Esophagus (tissue), 2 donors: ENCODE data around the gene NDST1. TPM values are rescaled to one million over a fixed set of nuclear protein-coding genes. Genes with fewer than 3 reads are reported as not detected.

Source experiments
- H3K27ac ChIP-seq, 2 donors: one replicate each; pipeline ENCODE4 v1.5.1; 2013; ENCODE audit warnings: low read depth in 2 of 2, mild to moderate bottlenecking in 2 of 2, inconsistent platforms in 1 of 2, low read length in 1 of 2, moderate library complexity in 1 of 2
- H3K27me3 ChIP-seq, 2 donors: one replicate each; pipeline ENCODE4 v1.6.1; 2013; ENCODE audit warnings: low read length in 2 of 2, control low read depth in 1 of 2, mild to moderate bottlenecking in 1 of 2; ENCODE audit not compliant: insufficient read depth in 2 of 2, control insufficient read depth in 1 of 2
- H3K36me3 ChIP-seq, 2 donors: one replicate each; pipeline ENCODE4 v1.6.1; 2013; ENCODE audit warnings: low read length in 1 of 2; ENCODE audit not compliant: control insufficient read depth in 2 of 2, insufficient read depth in 2 of 2
- H3K4me1 ChIP-seq, 2 donors: one replicate each; pipeline ENCODE4 v1.6.1; 2013; ENCODE audit warnings: low read length in 1 of 2; ENCODE audit not compliant: control insufficient read depth in 2 of 2, insufficient read depth in 2 of 2
- H3K4me3 ChIP-seq, 2 donors: one replicate each; pipeline ENCODE4 v1.5.1; 2013; ENCODE audit warnings: low read length in 2 of 2, mild to moderate bottlenecking in 2 of 2, low read depth in 1 of 2, moderate library complexity in 1 of 2
- H3K9me3 ChIP-seq, 2 donors: one replicate each; pipeline ENCODE4 v1.6.1; 2013; ENCODE audit warnings: mild to moderate bottlenecking in 2 of 2, low read depth in 1 of 2, low read length in 1 of 2, moderate library complexity in 1 of 2; ENCODE audit not compliant: control insufficient read depth in 2 of 2, insufficient read depth in 1 of 2
- WGBS, 2 donors: extraction: QIAGEN DNeasy Blood & Tissue Kit; methylation state at CpG; one replicate each; pipeline ENCODE4 v1.1.7; 2013; 5-methylcytosine and 5-hydroxymethylcytosine counted together
- polyA plus RNA-seq, 2 donors: library from polyadenylated mRNA; stranded (reverse); fragments of 200-250 nt; gene quantifications; one replicate each; pipeline ENCODE4 v1.2.3, GENCODE V29; 2013
- donor health status: healthy with polysubstance abuse.
- donor health status: Bipolar disorder and iron deficiency.

The NDST1 gene
- polyA plus RNA-seq, 2 donors = 29.9 to 37.3 TPM

DNA sequence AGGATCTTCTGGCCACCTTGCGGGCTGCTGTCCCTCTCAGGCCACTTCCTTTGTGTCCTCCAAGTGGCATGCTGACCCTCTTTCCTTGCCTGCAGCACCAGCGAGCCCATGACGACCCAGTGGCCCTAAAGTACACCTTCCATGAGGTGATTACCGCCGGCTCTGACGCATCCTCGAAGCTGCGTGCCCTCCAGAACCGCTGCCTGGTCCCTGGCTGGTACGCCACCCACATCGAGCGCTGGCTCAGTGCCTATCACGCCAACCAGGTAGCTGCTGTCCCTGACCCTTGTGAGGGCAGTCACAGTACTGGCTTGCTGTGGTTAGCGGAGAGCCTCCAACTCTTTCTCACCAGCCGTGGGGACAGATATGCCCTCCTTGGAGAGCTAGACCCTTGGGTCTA is 40.2 kb downstream of the NDST1 start:
- WGBS, 2 donors = 90 to 93% methylated on average over 15 of the region's 15 CpGs
- Histone ChIP-seq H3K9me3 (no peaks in the 10 kb centered on the region), H3K4me1 (peaks cover 2 to 4% of the 10 kb centered on the region in 2 donors), H3K27me3 (no peaks in the 10 kb centered on the region), H3K4me3 (no peak overlapping the region), H3K27ac (no peak overlapping the region), H3K36me3 (peaks cover 10 to 52% of the 10 kb centered on the region in 2 donors)

GRCh38 chr5:150549735-150550134 is 41.8 kb downstream of the NDST1 start:
- Histone ChIP-seq H3K4me1 (peaks cover under 1 to 2% of the 10 kb centered on the region in 2 donors), H3K27ac (no peak overlapping the region), H3K9me3 (no peaks in the 10 kb centered on the region), H3K4me3 (no peak overlapping the region), H3K27me3 (no peaks in the 10 kb centered on the region), H3K36me3 (peaks cover 14 to 58% of the 10 kb centered on the region in 2 donors)
- WGBS, 2 donors = 96 to 97% methylated on average over 1 of the region's 1 CpG

DNA sequence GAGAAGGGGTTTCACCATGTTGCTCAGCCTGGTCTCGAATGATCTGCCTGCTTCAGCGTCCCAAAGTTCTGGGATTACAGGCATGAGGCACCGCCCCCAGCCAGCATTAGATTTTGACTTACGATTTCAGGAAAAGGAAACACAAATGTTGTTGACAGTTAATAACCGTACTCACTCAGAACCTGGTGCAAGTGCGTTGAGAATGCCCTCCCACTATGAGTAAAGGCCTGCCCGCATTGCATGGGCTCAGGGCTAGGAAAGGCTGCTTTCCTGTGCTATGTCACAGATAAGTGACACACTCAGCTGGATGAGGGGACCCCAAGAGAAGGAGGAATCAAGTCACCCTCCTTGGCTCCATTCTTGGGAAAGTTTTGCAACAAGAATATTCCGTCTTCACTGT is 42.4 kb downstream of the NDST1 start:
- peaks cover 19 to 61% of the 10 kb centered on the region in 2 donors for H3K36me3 ChIP-seq
- H3K27me3 ChIP-seq = no peaks in the 10 kb centered on the region
- no peak overlapping the region for H3K4me3 ChIP-seq
- H3K9me3 ChIP-seq = no peaks in the 10 kb centered on the region
- H3K4me1 ChIP-seq = no peaks in the 10 kb centered on the region
- no peak overlapping the region for H3K27ac ChIP-seq
- 77 to 79% methylated on average over 8 of the region's 8 CpGs for WGBS, 2 donors

DNA sequence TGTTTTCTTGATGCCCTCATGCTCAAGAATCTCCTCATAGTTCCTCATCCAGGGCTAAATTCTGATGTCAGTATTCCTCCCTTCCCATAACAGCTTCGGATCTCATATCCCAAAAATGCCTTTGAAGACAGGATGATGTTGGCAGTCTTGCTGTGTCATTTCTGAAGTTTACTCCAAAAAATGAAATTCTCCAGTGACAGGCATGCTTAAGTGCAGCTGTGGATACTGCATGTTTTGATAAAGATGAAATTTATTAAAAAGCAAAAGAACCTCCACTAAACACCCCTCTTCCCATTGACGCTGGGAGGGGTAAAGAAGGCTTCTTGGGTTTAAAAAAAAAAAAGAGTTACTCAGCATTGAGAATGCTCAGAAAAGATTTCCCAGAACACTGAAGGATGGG is 43.1 kb downstream of the NDST1 start:
- no peaks in the 10 kb centered on the region for H3K9me3 ChIP-seq
- no peak overlapping the region for H3K4me3 ChIP-seq
- no peaks in the 10 kb centered on the region for H3K4me1 ChIP-seq
- 71 to 79% methylated on average over 2 of the region's 2 CpGs for WGBS, 2 donors
- H3K36me3 ChIP-seq = peaks cover 27 to 60% of the 10 kb centered on the region in 2 donors
- no peak overlapping the region for H3K27ac ChIP-seq
- H3K27me3 ChIP-seq = no peaks in the 10 kb centered on the region

- Histone ChIP-seq H3K27ac (no peak overlapping the region), H3K27me3 (no peaks in the 10 kb centered on the region), H3K9me3 (no peaks in the 10 kb centered on the region), H3K4me1 (peaks cover 0 to 3% of the 10 kb centered on the region in 2 donors), H3K36me3 (peaks cover 27 to 52% of the 10 kb centered on the region in 2 donors), H3K4me3 (no peak overlapping the region)
- WGBS, 2 donors = 94 to 96% methylated on average over 17 of the region's 17 CpGs
Observed at GRCh38 chr5:150553402-150553801, 45.5 kb downstream of the NDST1 start.

DNA sequence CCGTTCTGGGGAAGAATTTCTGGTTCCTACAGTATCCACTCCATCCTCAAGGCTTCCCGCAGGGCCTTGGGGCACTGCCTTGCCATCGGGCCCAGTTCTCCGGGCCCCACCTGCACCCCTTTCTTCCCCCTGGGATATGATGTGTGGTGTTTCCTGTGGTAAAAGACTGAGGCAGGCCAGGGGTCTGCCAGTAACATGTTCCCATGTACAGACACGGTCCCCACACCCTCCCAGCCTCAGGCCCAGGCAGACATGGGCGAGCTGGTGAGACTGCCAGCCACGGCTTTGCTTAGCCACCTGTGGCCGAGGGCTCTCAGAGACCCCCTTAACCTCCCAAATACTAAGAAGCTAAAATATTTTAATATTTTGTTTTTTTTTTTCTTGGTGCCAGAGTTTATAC is 46.0 kb downstream of the NDST1 start:
- Histone ChIP-seq H3K9me3 (no peaks in the 10 kb centered on the region), H3K36me3 (peaks cover 27 to 52% of the 10 kb centered on the region in 2 donors), H3K4me3 (no peak overlapping the region), H3K4me1 (peaks cover 0 to 3% of the 10 kb centered on the region in 2 donors), H3K27ac (no peak overlapping the region), H3K27me3 (no peaks in the 10 kb centered on the region)
- 85 to 89% methylated on average over 8 of the region's 8 CpGs for WGBS, 2 donors

GRCh38 chr5:150554857-150555256 is 46.9 kb downstream of the NDST1 start:
- Histone ChIP-seq H3K4me1 (peaks cover 0 to 3% of the 10 kb centered on the region in 2 donors), H3K27ac (no peak overlapping the region), H3K9me3 (no peaks in the 10 kb centered on the region), H3K4me3 (no peak overlapping the region), H3K27me3 (no peaks in the 10 kb centered on the region), H3K36me3 (peaks cover 27 to 47% of the 10 kb centered on the region in 2 donors)
- 60 to 65% methylated on average over 8 of the region's 8 CpGs for WGBS, 2 donors

DNA sequence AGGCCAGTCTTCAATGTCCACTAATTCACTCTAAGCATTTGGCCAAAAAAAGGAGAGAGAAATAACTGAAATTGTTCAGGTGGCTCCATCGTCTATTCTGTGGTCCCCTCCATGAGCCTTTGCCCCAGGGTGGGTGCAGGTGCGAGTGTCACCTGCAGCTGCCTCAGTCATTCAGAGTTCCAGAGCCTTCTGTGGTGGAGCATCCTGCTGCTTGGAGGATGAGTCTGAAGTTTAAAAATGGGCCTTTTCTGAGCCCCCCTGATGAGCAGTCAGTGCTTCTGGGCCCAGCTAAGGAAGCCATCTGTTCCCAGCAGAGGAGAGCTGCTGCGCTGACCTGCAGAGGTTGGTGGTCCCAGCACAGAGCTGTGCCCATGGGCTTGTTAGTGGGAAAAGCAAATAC is 48.2 kb downstream of the NDST1 start:
- Histone ChIP-seq H3K9me3 (no peaks in the 10 kb centered on the region), H3K4me3 (no peak overlapping the region), H3K36me3 (peaks cover 19 to 41% of the 10 kb centered on the region in 2 donors), H3K27ac (no peak overlapping the region), H3K4me1 (peaks cover 0 to 3% of the 10 kb centered on the region in 2 donors), H3K27me3 (no peaks in the 10 kb centered on the region)
- WGBS, 2 donors = 66 to 84% methylated on average over 3 of the region's 3 CpGs

DNA sequence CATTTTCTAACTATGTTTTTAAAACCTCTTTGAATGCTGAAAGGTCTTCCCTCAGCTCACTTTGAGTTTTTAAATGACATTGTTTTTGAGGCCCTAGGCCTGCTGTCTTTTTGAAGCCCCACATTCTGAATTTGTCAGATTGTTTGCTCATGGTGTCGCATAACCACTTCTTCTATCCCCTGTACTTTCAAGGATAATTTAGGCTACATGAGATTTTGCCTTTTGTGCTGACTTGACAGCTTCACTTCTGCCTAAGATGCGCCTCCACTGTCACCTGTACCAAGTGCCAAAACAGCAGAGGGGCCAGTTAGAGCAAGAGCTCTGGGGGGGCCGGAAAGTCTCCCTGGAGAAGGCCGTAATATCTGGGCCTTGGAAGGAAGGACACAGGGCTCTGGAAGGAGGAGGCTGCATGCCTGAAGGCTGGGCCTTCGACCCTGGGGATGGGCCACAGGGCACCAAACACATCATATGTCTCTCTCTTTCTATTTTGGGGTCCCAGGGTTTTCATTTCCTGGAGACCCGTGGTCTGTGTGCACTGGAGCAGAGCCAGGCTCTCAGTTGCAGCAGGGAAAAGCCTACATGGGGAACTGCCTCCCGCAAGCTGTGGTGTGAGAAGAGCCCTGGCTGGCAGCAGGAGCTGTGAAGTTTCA is 49.1 kb downstream of the NDST1 start:
- H3K9me3 ChIP-seq = no peaks in the 10 kb centered on the region
- H3K27me3 ChIP-seq = no peaks in the 10 kb centered on the region
- WGBS, 2 donors = 66 to 68% methylated on average over 7 of the region's 7 CpGs
- no peak overlapping the region for H3K27ac ChIP-seq
- H3K4me3 ChIP-seq = no peak overlapping the region
- peaks cover 0 to 3% of the 10 kb centered on the region in 2 donors for H3K4me1 ChIP-seq
- H3K36me3 ChIP-seq = peaks cover 19 to 35% of the 10 kb centered on the region in 2 donors

DNA sequence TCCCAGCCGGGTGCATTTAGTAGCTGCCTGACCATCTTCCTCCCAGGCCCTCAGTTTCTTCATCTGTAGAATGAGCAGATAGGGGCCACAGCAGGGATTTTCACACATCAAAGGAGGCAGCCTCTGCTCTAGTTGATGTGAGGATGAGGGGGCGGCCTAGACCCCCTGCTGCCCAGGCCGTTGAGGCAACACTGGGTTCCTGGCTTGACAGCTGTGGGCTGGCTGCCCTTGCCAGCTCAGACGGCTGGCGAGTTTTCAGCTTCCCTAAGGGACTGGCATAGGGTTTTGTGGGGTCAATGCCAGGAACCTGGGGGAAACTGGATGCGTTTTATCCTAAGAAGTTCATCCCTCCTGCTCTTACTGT is 49.6 kb downstream of the NDST1 start:
- no peak overlapping the region for H3K4me3 ChIP-seq
- H3K27ac ChIP-seq = no peak overlapping the region
- peaks cover 19 to 31% of the 10 kb centered on the region in 2 donors for H3K36me3 ChIP-seq
- H3K27me3 ChIP-seq = no peaks in the 10 kb centered on the region
- WGBS, 2 donors = 29 to 40% methylated on average over 6 of the region's 6 CpGs
- no peaks in the 10 kb centered on the region for H3K9me3 ChIP-seq
- H3K4me1 ChIP-seq = peaks cover 0 to 3% of the 10 kb centered on the region in 2 donors
